ENCODE results near the gene HES3.

HES3 gene

GRCh38 chr1:6220236-6220635, 23.7 kb upstream of the HES3 start:
- no peak for FAIRE-seq

DNA sequence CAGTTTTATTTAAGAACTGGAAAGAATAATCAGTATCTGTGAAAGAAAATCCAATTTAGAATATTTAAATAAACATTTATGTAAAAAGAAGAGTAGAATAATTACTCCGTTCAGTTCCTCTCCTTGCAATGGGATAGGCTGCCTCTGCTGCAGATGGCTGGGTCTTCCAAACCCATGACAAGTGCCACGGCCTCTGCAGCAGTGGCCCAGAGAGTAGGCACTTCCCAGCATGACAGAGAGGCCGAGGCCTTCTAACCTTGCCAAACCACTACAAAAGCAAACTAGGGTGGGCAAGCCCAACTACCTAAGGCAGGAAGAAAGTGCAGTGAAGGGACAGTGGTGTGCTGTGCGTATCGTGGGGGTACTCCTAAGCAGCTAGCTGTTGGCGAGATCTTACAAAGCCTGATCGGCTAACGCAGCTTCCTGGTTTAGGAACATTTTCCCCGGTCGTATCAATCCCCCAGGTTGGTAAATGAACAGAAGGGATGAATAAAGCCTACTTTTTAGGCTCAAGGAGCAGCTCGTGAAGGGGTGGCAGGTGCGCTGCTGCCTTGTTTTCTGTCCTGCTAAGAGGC, 22.7 kb upstream of the HES3 start:
- FAIRE-seq = no peak

GRCh38 chr1:6222636-6223035, 21.3 kb upstream of the HES3 start:
- FAIRE-seq = no peak

DNA sequence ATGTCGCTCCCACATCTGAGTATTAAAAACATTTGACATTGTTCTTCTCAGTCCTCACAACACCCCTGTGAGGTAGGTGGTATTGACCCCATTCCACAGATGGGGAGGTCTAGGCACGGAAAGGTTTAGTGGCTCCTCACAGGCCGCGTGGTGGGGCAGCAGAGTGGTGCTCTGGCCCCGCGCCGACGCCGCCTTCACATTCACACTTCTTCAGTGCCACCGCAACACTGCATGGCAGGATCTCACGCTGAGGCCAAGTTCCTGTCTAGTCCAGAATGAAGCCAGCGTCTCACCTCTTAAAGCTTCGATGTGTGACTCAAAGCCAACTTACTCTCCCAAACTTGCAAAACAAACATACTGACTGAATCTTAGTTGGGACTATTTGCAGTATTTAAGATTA, 20.4 kb upstream of the HES3 start:
- FAIRE-seq = no peak

GRCh38 chr1:6224718-6225117, 19.3 kb upstream of the HES3 start:
- no peak for FAIRE-seq

GRCh38 chr1:6225651-6226050, 18.3 kb upstream of the HES3 start:
- no peak for FAIRE-seq

DNA sequence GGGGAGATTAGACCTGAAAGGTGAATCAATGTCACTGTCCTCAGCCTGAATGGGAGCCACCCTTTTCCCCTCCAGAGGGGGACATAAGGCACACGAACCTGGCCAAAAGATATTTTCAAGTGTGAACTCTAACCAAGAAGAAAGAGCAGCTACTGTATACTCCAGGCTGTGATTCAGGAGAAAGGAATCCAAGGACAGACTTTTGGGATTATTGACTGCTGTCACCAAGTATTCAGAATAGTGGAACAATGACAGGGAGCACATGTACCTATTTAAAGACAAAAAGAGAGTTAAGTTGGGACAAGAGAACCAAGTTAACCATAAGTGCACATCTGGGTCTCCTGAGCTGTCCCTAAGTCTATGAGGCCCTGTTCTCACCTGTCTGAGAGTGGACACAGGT, 10.6 kb upstream of the HES3 start:
- FAIRE-seq = no peak

DNA sequence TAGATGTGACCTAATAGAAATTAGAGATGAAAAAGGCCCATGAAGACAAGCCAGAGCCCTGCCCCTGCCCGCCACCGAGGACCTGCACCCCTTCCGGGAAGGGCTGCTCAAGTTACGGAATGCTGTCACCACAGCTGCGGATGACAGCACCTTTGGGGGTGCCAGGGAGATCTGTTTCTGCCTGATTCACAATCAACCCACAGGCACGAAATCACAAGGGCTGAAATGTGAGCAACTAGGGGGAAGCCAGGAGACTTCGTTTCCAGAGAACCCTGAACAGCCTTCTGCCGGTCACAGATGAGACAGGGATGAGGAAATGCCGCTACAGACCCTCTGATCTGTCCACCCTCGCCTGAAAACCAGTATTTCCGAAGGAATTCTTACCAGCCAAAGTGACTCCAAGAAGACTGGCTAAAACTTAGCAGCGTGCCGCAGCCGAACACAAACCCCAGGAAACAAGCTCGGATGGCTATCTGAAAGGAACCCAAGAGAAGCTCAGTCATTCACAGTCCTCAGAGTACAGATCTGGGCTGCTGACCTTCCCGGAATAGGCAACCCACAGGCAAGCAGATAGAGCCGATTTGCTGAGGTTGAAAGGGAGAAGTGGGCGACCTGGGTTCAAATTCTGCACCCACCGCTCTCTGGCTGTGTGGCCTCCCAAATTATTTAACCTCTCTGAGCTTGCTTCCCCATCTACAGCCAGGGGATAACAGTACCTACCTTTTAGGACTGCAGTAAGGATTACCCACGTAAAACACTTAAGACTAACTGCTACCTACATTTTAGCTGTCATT, 9.3 kb upstream of the HES3 start:
- FAIRE-seq = no peak

DNA sequence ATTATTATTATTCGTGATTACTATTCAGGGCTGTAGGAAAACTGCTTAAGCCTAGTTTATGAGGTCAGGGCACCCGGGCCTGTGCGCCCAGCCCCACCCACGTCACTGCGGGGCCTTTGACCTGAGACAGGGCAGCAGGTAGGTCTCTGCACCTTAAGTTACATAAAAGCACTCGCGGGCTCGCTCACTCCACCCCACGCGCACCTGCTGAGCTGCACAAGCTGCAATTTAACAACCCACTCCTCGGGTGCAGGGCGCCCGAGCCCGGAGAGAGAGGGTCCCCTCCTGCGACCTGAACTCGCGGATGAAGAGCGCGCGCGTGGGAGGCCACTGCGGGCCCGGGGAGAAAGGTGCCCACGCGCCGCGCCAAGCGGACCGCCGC, 8.7 kb upstream of the HES3 start:
- FAIRE-seq = no peak

DNA sequence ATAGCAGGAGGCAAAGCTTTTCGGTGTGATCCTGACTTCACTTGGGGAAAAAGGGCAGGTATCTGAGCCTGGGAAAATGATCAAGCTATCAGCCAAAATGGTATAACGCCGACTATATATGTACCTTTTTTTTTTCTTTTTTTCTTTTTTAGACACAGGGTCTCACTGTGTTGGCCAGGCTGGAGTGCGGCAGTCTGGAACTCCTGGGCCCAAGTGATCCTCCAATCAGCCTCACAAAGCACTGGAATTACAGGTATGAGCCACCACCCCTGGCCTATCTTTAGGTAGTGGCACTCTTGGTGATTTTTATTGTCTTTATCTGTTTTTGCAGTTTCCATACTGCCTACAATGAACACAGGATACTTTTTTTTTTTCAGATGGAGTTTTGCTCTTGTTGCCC, 6.9 kb upstream of the HES3 start:
- no peak for FAIRE-seq

DNA sequence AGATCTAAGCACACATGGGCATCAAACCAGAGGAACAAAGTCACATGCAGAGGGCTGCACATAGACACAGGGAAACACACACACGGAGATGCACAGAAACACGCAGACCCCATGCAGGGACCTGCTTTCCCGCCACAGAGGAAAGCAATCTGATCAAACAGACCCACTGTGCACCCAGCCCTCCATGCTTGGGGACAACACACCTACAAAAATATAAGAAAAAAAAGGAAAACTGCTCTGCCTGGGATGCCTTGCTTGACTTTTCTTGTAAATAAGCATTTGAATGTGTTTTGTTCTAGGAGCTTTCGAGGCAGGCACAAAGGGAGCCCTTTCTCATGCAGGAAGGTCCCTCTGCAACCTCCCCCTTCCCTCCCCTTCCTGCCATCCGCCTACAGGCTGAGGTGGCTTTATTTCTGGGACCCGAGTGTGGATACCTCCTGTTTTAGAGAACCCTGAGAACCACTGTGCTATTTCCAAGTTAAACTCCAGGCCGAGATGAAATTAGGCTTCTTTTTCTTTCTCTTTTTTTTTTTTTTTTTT, 4.7 kb upstream of the HES3 start:
- no peak for FAIRE-seq

DNA sequence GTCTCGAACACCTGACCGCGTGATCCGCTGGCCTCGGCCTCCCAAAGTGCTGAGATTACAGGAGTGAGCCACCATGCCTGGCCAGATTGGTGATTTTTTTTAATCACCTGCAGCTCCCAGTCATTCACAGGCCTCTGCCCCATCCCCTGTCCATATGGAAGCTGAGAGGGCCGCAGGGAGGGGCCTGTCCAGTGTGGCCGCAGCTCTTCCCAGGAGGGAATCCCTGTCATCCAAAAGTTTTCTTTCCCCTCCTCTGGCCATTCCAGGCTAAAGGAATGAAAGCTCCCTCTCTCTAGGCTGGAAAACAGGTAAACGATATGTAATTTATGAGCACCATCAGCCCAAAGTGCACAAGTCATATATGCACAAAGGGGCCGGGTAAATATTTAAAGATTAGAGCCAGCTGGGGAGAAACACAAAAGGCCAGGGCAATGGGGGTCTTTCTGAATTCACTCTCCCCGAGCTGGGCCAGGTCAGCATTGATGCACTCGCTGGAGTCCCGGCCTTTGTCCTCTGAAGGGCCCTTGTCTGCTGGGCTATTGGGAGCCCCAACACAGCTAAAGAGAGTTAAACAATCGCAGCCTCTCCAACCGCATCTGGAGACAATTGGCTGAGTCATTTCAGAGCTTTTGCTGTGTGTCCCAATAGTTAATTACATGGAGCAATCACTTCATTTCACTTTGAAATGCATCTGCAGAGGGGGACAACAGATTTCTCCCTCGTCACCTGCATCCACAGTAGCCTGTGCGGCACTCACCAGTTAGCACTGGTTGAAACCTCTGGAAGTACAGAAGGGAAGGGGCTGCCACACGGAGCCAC, 3.8 kb upstream of the HES3 start:
- no peak for FAIRE-seq

DNA sequence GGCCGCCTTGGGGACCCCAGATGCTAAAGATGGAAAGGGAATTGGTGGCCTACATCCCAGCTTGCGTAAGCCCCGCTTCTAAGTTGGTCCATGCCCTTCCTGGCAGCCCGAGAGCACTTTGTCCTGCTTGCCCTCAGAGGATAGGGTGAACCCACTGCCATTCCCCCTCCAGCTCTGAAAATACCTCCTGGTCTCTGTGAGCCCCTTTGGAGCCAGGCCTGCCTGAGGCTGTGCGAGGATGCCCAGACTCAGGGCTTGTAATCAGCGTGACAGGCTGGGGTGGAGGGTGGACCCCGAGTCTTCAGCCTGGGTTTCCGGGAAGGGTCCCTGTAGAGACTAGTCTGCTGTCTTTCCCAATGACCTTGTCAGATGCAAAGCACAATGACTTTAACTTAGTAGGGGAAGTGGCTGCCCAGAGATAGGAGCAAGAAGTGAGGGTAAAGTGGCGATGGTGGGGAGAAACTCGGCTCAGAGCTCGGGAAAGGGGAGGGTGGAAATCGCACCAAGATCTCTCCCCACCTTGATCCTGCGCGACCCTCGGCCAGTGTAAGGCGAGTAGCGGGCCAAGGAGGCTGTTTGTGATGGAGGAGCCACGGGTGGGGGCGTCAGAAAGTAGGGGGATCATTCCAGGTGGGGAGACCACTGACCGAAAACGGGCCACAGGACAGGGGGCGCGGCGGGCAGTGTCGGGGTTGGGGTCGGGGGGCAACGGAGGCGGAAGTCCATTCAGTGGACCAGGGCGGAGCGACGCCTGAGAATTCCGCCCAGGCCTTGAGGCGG, 2.7 kb upstream of the HES3 start:
- no peak for FAIRE-seq

DNA sequence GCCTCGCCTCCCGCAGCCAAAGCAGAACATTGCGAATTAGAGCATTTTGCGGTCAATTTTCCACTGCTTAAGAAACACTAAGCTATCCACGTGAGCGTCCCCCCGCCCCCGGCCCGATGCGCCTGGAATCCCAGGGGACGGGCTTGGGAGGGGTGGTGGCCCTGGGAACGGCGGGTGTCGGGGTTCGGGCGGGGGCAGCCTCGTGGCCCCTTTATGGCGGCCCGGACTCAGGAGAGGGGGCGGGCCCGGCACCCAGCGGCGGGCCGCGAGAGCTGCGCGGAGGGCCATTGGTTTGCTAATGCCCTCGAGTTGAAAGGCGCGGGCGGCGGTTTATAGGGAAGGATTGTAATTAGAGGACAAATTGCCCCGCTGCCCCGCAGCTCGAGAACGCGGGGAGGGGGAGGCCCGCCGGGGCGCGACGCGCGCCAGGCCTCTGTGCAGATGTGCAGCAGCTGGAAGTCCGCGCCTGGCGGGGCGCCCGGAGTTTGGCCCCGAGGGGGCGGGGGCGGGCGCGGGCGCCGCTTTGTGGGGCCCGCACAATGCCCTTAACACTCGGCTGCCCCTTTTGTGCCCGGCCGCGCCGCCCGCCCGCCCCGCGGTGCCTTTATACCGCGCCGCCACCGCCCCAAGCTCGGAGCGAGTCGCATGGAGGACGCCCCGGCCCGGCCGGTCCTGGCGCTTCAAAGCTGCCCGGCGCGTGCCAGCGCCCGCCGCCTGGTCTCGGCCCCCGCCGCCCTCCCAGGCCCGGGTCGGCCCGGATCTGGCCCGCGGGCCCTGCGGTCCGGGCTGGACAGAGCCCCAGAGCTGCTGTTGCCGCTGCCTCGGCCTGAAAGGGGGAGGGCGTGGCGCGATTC, 1.9 kb upstream of the HES3 start:
- FAIRE-seq = no peak

DNA sequence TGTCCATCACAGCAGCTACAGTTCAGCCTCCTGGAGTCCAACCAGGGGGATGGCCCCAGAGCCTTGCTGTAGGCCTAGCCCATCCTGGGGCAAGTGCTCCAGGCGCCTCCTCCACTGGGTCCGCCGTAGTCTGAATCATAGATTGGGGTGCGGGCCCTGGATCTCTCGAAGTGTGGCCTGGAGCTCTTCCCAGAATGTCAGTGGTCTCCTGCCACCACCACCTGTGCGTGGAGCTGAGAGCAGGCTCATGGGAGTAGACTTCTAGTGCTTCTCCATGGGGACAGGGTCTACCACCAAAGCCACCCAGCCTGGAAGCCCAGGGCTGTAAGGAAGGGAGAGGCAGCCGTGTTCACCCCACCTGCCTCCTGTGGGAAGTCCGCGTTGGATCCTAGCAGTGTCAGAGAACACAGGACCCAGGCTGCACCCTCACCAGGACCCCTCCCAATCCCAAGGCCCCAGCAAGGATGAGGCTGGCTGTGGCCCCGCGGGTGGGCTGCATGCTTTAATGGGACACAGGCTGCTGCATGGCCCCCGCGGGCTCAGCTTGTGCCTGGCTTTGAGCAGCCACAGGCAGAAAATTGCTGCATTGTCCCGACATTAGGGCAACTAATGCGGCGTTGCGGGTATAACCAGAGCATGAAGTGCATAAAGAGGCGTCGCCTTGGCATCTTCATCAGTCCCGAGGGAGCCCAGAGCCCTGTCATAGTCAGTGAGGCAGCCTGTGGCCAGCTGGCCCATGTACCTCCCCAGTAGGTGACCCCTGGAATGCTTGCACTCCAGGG, 735 bp upstream of the HES3 start:
- FAIRE-seq = no peak

DNA sequence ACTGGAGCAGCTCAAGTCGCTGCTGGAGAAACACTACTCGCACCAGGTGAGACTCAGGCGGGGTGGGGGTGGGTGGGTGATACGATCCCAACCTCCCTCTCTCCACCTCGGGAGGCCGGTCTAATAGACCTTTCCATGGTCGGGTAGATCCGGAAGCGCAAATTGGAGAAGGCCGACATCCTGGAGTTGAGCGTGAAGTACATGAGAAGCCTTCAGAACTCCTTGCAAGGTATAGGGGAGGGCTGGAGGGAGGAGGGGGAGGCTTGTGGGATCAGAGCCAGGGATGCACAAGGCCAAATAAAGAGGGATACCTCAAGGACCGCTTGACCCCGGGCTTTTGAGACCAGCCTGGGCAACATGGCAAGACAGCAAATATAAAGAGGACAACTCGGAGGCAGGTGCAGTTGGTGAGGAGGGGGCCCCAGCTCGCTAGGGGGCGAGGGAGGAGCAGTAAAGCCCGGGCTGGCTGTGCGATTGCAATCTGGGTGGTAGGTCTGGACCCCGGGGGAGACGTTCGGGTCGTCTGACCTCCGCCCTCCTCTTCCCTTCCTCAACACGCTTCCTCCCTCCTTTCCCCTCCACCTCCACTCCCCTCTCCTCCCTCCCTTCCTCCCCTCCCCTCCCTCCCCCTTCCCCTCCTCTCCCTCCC, 546 bp downstream of the HES3 start:
- FAIRE-seq = no peak

DNA sequence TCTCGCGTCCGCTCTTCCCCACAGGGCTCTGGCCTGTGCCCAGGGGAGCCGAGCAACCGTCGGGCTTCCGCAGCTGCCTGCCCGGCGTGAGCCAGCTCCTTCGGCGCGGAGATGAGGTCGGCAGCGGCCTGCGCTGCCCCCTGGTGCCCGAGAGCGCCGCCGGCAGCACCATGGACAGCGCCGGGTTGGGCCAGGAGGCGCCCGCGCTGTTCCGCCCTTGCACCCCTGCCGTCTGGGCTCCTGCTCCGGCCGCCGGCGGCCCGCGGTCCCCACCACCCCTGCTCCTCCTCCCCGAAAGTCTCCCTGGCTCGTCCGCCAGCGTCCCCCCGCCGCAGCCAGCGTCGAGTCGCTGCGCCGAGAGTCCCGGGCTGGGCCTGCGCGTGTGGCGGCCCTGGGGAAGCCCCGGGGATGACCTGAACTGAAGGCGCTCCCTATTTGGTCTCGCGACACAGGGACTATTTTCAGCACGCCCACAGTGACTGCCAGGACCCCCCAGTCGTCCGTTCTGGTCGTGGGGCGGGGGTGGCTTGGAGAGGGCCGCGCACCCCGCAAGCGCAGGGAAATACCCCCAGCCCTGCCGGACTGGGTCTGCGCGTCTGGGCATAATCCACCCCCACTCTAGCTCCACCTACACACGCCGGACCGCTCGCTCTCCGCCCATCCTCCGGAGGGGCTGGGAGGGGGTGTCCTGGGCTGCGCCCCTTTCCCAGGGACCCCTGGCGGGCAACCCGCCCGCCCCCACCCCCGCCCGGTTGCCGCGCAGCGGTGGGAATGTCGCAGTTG, 1.3 kb downstream of the HES3 start:
- FAIRE-seq = no peak

DNA sequence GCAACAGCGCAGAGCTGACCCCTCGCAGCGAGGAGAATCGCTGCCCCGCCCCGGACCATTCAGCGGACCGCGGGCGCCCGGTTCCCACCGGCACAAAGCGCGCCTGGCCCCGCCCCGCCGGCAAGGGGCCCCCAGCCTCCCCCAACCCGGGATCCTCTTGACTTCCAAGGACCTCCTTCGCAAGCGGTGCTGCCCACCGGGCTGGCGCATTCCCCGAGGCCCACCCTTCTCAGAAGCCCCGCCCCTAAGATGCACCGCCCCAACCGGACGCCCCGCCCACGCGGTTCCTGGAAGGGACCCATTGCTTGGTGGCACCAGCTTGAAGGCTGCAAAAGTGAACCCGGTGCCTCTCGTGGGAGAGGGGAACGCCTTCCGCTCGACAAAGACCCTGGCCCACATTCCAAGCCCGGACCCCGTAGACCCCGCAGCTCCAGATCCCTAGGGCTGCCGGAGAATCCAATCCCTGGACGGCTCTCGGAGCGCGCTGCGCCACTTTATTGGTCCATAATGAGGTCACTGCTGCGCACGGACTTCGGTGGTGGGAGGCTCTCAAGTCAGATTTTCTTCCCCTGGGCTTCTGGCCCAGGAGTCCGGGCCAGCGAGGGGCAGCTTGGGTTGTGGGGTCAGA, 2.0 kb downstream of the HES3 start:
- FAIRE-seq = no peak
